PFSK-1 (cell line): ENCODE data around the gene SLC28A1.

Experiments
- FOXP2 ChIP-seq: optimal IDR thresholded peaks from 2 replicates; pipeline ENCODE3; 2011; ENCODE audit warnings: borderline replicate concordance, control low read depth, inconsistent platforms; ENCODE audit not compliant: insufficient read depth; ENCODE audit errors: extremely low read length, extremely low read depth
- POLR2AphosphoS5 ChIP-seq: IDR thresholded peaks from 2 replicates; pipeline ENCODE4 v1.6.1; 2012; ENCODE audit warnings: low read depth, mild to moderate bottlenecking, control low read depth, low read length, moderate library complexity
- SIN3A ChIP-seq: IDR thresholded peaks from 2 replicates; pipeline ENCODE4 v1.6.1; 2012; ENCODE audit warnings: mild to moderate bottlenecking, low read length, moderate library complexity, borderline replicate concordance; ENCODE audit not compliant: insufficient read depth
- TAF1 ChIP-seq: IDR thresholded peaks from 2 replicates; pipeline ENCODE4 v1.6.1; 2012; ENCODE audit warnings: low read length, control low read depth, borderline replicate concordance; ENCODE audit not compliant: insufficient read depth
- TF ChIP-seq, protein P1 (sequence below), 2 experiments: IDR thresholded peaks; 2 replicates each; pipeline versions ENCODE4 v1.6.1 to v1.8.0; 2011 to 2012; ENCODE audit warnings: low read depth in 2 of 2, low read length in 2 of 2, control low read depth in 1 of 2, inconsistent platforms in 1 of 2, mild to moderate bottlenecking in 1 of 2, moderate library complexity in 1 of 2; ENCODE audit not compliant: insufficient read depth in 1 of 2

SLC28A1 gene

GRCh38 chr15:84894736-84895425, 10.4 kb downstream of the SLC28A1 start:
- TF ChIP-seq TAF1 (no peak), FOXP2 (no peak), POLR2AphosphoS5 (no peak), SIN3A (no peak)
- TF ChIP-seq, protein P1, sequence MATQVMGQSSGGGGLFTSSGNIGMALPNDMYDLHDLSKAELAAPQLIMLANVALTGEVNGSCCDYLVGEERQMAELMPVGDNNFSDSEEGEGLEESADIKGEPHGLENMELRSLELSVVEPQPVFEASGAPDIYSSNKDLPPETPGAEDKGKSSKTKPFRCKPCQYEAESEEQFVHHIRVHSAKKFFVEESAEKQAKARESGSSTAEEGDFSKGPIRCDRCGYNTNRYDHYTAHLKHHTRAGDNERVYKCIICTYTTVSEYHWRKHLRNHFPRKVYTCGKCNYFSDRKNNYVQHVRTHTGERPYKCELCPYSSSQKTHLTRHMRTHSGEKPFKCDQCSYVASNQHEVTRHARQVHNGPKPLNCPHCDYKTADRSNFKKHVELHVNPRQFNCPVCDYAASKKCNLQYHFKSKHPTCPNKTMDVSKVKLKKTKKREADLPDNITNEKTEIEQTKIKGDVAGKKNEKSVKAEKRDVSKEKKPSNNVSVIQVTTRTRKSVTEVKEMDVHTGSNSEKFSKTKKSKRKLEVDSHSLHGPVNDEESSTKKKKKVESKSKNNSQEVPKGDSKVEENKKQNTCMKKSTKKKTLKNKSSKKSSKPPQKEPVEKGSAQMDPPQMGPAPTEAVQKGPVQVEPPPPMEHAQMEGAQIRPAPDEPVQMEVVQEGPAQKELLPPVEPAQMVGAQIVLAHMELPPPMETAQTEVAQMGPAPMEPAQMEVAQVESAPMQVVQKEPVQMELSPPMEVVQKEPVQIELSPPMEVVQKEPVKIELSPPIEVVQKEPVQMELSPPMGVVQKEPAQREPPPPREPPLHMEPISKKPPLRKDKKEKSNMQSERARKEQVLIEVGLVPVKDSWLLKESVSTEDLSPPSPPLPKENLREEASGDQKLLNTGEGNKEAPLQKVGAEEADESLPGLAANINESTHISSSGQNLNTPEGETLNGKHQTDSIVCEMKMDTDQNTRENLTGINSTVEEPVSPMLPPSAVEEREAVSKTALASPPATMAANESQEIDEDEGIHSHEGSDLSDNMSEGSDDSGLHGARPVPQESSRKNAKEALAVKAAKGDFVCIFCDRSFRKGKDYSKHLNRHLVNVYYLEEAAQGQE (IDR thresholded peaks at IDR 0.05; ENCODE audit: insufficient read depth in 1 of 2, low read depth in 2 of 2, low read length in 2 of 2), result no peak

GRCh38 chr15:84898761-84899160, 14.3 kb downstream of the SLC28A1 start:
- TF ChIP-seq, protein P1 (IDR thresholded peaks at IDR 0.05; ENCODE audit: insufficient read depth in 1 of 2, low read depth in 2 of 2, low read length in 2 of 2), result no peak
- TF ChIP-seq FOXP2 (no peak), TAF1 (no peak), POLR2AphosphoS5 (no peak)

DNA sequence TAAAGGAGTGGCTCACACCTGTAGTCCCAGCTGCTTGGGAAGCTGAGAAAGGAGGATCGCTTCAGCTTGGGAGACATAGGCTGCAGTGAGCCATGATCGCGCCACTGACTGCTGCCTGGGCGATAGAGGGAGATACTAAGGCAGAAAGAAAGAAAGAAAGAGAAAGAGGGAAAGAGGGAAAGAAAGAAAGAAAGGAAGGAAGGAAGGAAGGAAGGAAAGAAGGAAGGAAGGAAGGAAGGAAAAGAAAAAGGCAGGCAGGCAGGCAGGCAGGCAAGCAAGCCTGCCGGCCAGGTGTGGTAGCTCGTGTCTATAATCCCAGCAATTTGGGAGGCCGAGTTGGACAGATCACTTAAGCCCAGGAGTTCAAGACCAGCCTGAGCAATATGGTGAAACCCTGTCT, 15.3 kb downstream of the SLC28A1 start:
- no peak for TF ChIP-seq POLR2AphosphoS5
- TF ChIP-seq TAF1, result no peak
- TF ChIP-seq SIN3A, result no peak
- TF ChIP-seq, protein P1 (IDR thresholded peaks at IDR 0.05; ENCODE audit: insufficient read depth in 1 of 2, low read depth in 2 of 2, low read length in 2 of 2), result no peak
- TF ChIP-seq FOXP2, result no peak

DNA sequence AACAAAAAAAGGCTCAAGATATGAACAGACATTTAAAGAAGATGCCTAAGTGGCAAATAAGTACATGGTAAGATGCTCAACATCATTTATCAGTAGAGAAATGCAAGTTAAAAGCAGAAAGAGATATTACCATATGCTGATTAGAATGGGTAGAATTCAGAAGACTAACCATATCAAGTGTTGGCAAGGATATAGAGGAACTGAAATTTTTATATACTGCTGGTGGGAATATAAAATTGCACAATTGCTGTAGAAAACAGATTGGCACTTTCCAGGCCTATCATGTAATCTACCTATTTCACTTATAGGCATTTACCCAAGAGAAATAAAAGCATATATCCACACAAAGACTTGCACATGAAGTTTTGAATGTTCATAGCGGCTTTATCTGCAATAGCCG, 17.1 kb downstream of the SLC28A1 start:
- TF ChIP-seq, protein P1 (IDR thresholded peaks at IDR 0.05; ENCODE audit: insufficient read depth in 1 of 2, low read depth in 2 of 2, low read length in 2 of 2), result no peak
- TF ChIP-seq FOXP2 (no peak), TAF1 (no peak), POLR2AphosphoS5 (no peak), SIN3A (no peak)

GRCh38 chr15:84903751-84904150, 19.3 kb downstream of the SLC28A1 start:
- TF ChIP-seq TAF1 (no peak), SIN3A (no peak), POLR2AphosphoS5 (no peak), FOXP2 (no peak)
- TF ChIP-seq, protein P1 (IDR thresholded peaks at IDR 0.05; ENCODE audit: insufficient read depth in 1 of 2, low read depth in 2 of 2, low read length in 2 of 2), result no peak
